HepG2 (cell line): ENCODE data around the gene AP5B1. TPM values are rescaled to one million over a fixed set of nuclear protein-coding genes. Genes with fewer than 3 reads are reported as not detected.

Experiments used
- CBFB ChIP-seq: sonication (generic); formaldehyde crosslinking; IDR thresholded peaks from 2 replicates; pipeline ENCODE4 v1.4.0; 2020; ENCODE audit warnings: missing genetic modification reagents
- GABPA ChIP-seq, 2 experiments: IDR thresholded peaks; 2 replicates each; pipeline ENCODE4 v1.6.1; 2011 to 2016; ENCODE audit warnings: low read depth in 2 of 2, low read length in 1 of 2, missing biosample characterization in 1 of 2, missing genetic modification characterization in 1 of 2
- IKZF1 ChIP-seq: fragments of 450-650 bp; IDR thresholded peaks from 2 replicates; pipeline ENCODE4 v1.7.1; 2016
- KDM4B ChIP-seq: sonication (generic); formaldehyde crosslinking; IDR thresholded peaks from 2 replicates; pipeline ENCODE4 v1.4.0; 2020; ENCODE audit warnings: missing genetic modification reagents
- KDM5B ChIP-seq: sonication (generic); formaldehyde crosslinking; IDR thresholded peaks from 2 replicates; pipeline ENCODE4 v1.4.0; 2020; ENCODE audit warnings: missing genetic modification reagents, mild to moderate bottlenecking, borderline replicate concordance
- MED8 ChIP-seq: sonication (generic); formaldehyde crosslinking; IDR thresholded peaks from 2 replicates; pipeline ENCODE4 v1.8.1; 2023; ENCODE audit warnings: mild to moderate bottlenecking, missing genetic modification reagents; ENCODE audit not compliant: insufficient replicate concordance
- MEIS2 ChIP-seq: sonication (generic); formaldehyde crosslinking; IDR thresholded peaks from 2 replicates; pipeline ENCODE4 v1.9.0; 2021; ENCODE audit warnings: mild to moderate bottlenecking, missing genetic modification reagents
- MIER2 ChIP-seq: IDR thresholded peaks from 2 replicates; pipeline ENCODE4 v1.6.1; 2016; ENCODE audit warnings: missing biosample characterization, missing genetic modification reagents
- POGZ ChIP-seq: sonication (generic); formaldehyde crosslinking; IDR thresholded peaks from 2 replicates; pipeline ENCODE4 v1.4.0; 2020; ENCODE audit warnings: mild to moderate bottlenecking, missing genetic modification reagents
- REPIN1 ChIP-seq: sonication (generic); formaldehyde crosslinking; IDR thresholded peaks from 2 replicates; pipeline ENCODE4 v1.8.0; 2022; ENCODE audit warnings: missing genetic modification reagents, low read depth, mild to moderate bottlenecking, borderline replicate concordance
- REXO4 ChIP-seq: sonication (generic); formaldehyde crosslinking; IDR thresholded peaks from 2 replicates; pipeline ENCODE4 v1.8.0; 2022; ENCODE audit warnings: missing genetic modification reagents, mild to moderate bottlenecking, borderline replicate concordance
- SAP130 ChIP-seq: IDR thresholded peaks from 2 replicates; pipeline ENCODE4 v1.6.1; 2016; ENCODE audit warnings: low read depth
- SMAD3 ChIP-seq: sonication (generic); formaldehyde crosslinking; IDR thresholded peaks from 2 replicates; pipeline ENCODE4 v1.4.0; 2020; ENCODE audit warnings: missing genetic modification reagents
- ZBTB43 ChIP-seq: sonication (generic); formaldehyde crosslinking; conservative IDR thresholded peaks from 2 replicates; pipeline ENCODE4 v1.4.0; 2020; ENCODE audit warnings: missing genetic modification reagents
- ZKSCAN1 ChIP-seq: fragments of 150-350 bp; IDR thresholded peaks from 2 replicates; pipeline ENCODE4 v1.6.1; 2014; ENCODE audit warnings: low read length
- ZMYM3 ChIP-seq: sonication (generic); formaldehyde crosslinking; IDR thresholded peaks from 2 replicates; pipeline ENCODE4 v1.5.1; 2020; ENCODE audit warnings: mild to moderate bottlenecking, missing genetic modification reagents
- ZNF274 ChIP-seq: sonication (generic); formaldehyde crosslinking; IDR thresholded peaks from 2 replicates; pipeline ENCODE4 v1.5.1; 2020; ENCODE audit warnings: mild to moderate bottlenecking, missing genetic modification reagents
- ZNF317 ChIP-seq: sonication (generic); formaldehyde crosslinking; IDR thresholded peaks from 2 replicates; pipeline ENCODE4 v1.5.0; 2020; ENCODE audit warnings: mild to moderate bottlenecking, missing genetic modification reagents
- ZNF337 ChIP-seq: sonication (generic); formaldehyde crosslinking; IDR thresholded peaks from 2 replicates; pipeline ENCODE4 v1.5.1; 2020; ENCODE audit warnings: missing genetic modification reagents, low read depth, mild to moderate bottlenecking, borderline replicate concordance
- ZNF546 ChIP-seq: sonication (generic); formaldehyde crosslinking; conservative IDR thresholded peaks from 2 replicates; pipeline ENCODE4 v1.8.1; 2023; ENCODE audit warnings: mild to moderate bottlenecking, missing genetic modification reagents
- ZNF556 ChIP-seq: sonication (generic); formaldehyde crosslinking; IDR thresholded peaks from 2 replicates; pipeline ENCODE4 v1.4.0; 2020; ENCODE audit warnings: mild to moderate bottlenecking, missing genetic modification reagents, borderline replicate concordance
- ZNF615 ChIP-seq: sonication (generic); formaldehyde crosslinking; IDR thresholded peaks from 2 replicates; pipeline ENCODE4 v1.5.0; 2020; ENCODE audit warnings: mild to moderate bottlenecking, missing genetic modification reagents, borderline replicate concordance
- ZNF678 ChIP-seq: sonication (generic); formaldehyde crosslinking; IDR thresholded peaks from 2 replicates; pipeline ENCODE4 v1.4.0; 2020; ENCODE audit warnings: mild to moderate bottlenecking, missing genetic modification reagents
- ZNF704 ChIP-seq: sonication (generic); formaldehyde crosslinking; IDR thresholded peaks from 2 replicates; pipeline ENCODE4 v1.8.1; 2023; ENCODE audit warnings: mild to moderate bottlenecking, inconsistent platforms, moderate library complexity, missing genetic modification reagents, borderline replicate concordance
- polyA plus RNA-seq, 8 experiments: library from polyadenylated mRNA; depleted of rRNA in 3 of 8; stranded (reverse) in 7 of 8; unstranded in 1 of 8; fragments of >200 nt; fragmentation: Illumina TruSeq in 4 of 8; extraction: Trizol in 4 of 8; gene quantifications; 2 replicates each; pipeline versions ENCODE4 v1.2.1 to v1.2.3, GENCODE V29; 2011 to 2016; ENCODE audit warnings: low read depth in 4 of 8, missing spikeins in 1 of 8, mixed read lengths in 1 of 8; ENCODE audit not compliant: insufficient read depth in 1 of 8
- total RNA-seq, 5 experiments: library from RNA; depleted of rRNA; stranded (reverse); fragments of >200 nt; fragmentation: Illumina TruSeq; extraction: Trizol; gene quantifications; 2 replicates each; pipeline ENCODE4 v1.2.3, GENCODE V29; 2016; ENCODE audit warnings: low read depth in 1 of 5
- TF ChIP-seq, protein P1 (sequence below): sonication (generic); formaldehyde crosslinking; IDR thresholded peaks from 2 replicates; pipeline ENCODE4 v1.8.1; 2022; ENCODE audit warnings: mild to moderate bottlenecking, missing genetic modification reagents

The AP5B1 gene
- total and polyA plus RNA-seq, 2 of the 13 experiments (the other 11 are each of a cell fraction or from before 2014, with no cell fraction given), result 1.7 to 4.4 TPM

- peak; percentile 62 for TF ChIP-seq POGZ (CRISPR knock-in tag)
- TF ChIP-seq ZNF317 (CRISPR knock-in tag), result no peak
- TF ChIP-seq, protein P1, sequence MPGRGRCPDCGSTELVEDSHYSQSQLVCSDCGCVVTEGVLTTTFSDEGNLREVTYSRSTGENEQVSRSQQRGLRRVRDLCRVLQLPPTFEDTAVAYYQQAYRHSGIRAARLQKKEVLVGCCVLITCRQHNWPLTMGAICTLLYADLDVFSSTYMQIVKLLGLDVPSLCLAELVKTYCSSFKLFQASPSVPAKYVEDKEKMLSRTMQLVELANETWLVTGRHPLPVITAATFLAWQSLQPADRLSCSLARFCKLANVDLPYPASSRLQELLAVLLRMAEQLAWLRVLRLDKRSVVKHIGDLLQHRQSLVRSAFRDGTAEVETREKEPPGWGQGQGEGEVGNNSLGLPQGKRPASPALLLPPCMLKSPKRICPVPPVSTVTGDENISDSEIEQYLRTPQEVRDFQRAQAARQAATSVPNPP (CRISPR knock-in tag), result no peak
- no peak for TF ChIP-seq ZNF615
- peak; percentile 54; the same call in 1 of the 2 replicates for TF ChIP-seq ZNF274
- no peak for TF ChIP-seq IKZF1
- no peak for TF ChIP-seq ZNF556 (CRISPR knock-in tag)
- peak; percentile 51; the same call in 1 of the 2 replicates for TF ChIP-seq KDM5B (CRISPR knock-in tag)
- TF ChIP-seq ZNF546 (CRISPR knock-in tag), result no peak
- TF ChIP-seq REPIN1 (CRISPR knock-in tag), result 0 out of 2 replicates have a peak, but pooled peaks have one; percentile 63
- TF ChIP-seq MED8 (CRISPR knock-in tag), result no peak
- TF ChIP-seq REXO4 (CRISPR knock-in tag), result no peak
- 0 out of 2 replicates have a peak, but pooled peaks have one; percentile 46 for TF ChIP-seq ZNF337 (CRISPR knock-in tag)
- no peak for TF ChIP-seq ZBTB43 (CRISPR knock-in tag)
- 0 out of 2 replicates have a peak, but pooled peaks have one; percentile 24 for TF ChIP-seq CBFB (CRISPR knock-in tag)
- TF ChIP-seq KDM4B (CRISPR knock-in tag), result 0 out of 2 replicates have a peak, but pooled peaks have one; percentile 66
- TF ChIP-seq MIER2 (CRISPR knock-in tag), result no peak
- no peak for TF ChIP-seq GABPA (IDR thresholded peaks at IDR 0.05; ENCODE audit: low read depth, low read length)
- no peak for TF ChIP-seq GABPA (CRISPR knock-in tag; IDR thresholded peaks at IDR 0.05; ENCODE audit: low read depth)
- no peak for TF ChIP-seq ZNF704
- no peak for TF ChIP-seq ZKSCAN1
- TF ChIP-seq MEIS2 (CRISPR knock-in tag), result peak; percentile 22; the same call in 1 of the 2 replicates
- TF ChIP-seq SMAD3 (CRISPR knock-in tag), result peak; percentile 71; the same call in 1 of the 2 replicates
- TF ChIP-seq ZMYM3 (CRISPR knock-in tag), result peak; percentile 91
- TF ChIP-seq ZNF678 (CRISPR knock-in tag), result no peak
- TF ChIP-seq SAP130 (CRISPR knock-in tag), result peak; percentile 75; the same call in 1 of the 2 replicates
These were observed 37.3 kb upstream of the AP5B1 start (continued) for GRCh38 chr11:65817835-65818680.
